Vagina (tissue), 2 donors: ENCODE results near the gene IPO11. TPM values are rescaled to one million over a fixed set of nuclear protein-coding genes. Genes with fewer than 3 reads are reported as not detected.

ENCODE experiments used
- DNase-seq, 2 donors: peaks; one replicate each; pipeline ENCODE4 v3.0.0-alpha.2; 2017; ENCODE audit errors: extremely low spot score in 2 of 2
- H3K27ac ChIP-seq: fragments of 200-600 bp; sonication (generic); one replicate; pipeline ENCODE4 v1.5.1; 2019
- H3K27me3 ChIP-seq: fragments of 200-600 bp; sonication (generic); one replicate; pipeline ENCODE4 v1.5.1; 2019
- H3K36me3 ChIP-seq, 2 donors: fragments of 200-600 bp; sonication (generic); one replicate each; pipeline ENCODE4 v1.5.1; 2017 to 2019
- H3K4me1 ChIP-seq: fragments of 200-600 bp; sonication (generic); one replicate; pipeline ENCODE4 v1.5.1; 2019
- H3K4me3 ChIP-seq, 2 donors: fragments of 200-600 bp; sonication (generic); 1 replicate in 1 of 2; 2 replicates in 1 of 2; pipeline ENCODE4 v1.5.1; 2016 to 2019
- H3K9me3 ChIP-seq: fragments of 200-600 bp; sonication (generic); one replicate; pipeline ENCODE4 v1.5.1; 2019
- POLR2A ChIP-seq, 2 donors: fragments of 450-650 bp; IDR thresholded peaks; one replicate each; pipeline ENCODE4 v1.6.1; 2017; ENCODE audit warnings: antibody characterized with exemption in 2 of 2, mild to moderate bottlenecking in 2 of 2, moderate library complexity in 2 of 2
- POLR2AphosphoS5 ChIP-seq, 2 donors: sonication (generic); formaldehyde crosslinking; IDR thresholded peaks; one replicate each; pipeline ENCODE4 v1.9.0; 2017; ENCODE audit warnings: antibody characterized with exemption in 2 of 2, mild to moderate bottlenecking in 2 of 2, low read depth in 1 of 2; ENCODE audit not compliant: insufficient read depth in 1 of 2
- intact Hi-C: fragments of 100-400 bp; cut with DNase I; formaldehyde crosslinking; loops from one replicate; pipeline ENCODE4 v1.15.1; 2023
- total RNA-seq: library from RNA; depleted of rRNA; stranded (reverse); fragments of >200 nt; gene quantifications from one replicate; pipeline ENCODE4 v1.2.3, GENCODE V29; 2016
- TF ChIP-seq, protein P1 (sequence below), 3 experiments: fragments of 450-650 bp in 2 of 3; fragments of 200-600 bp in 1 of 3; sonication (generic) in 1 of 3; IDR thresholded peaks; one replicate each; pipeline ENCODE4 v1.5.1; 2017 to 2019; ENCODE audit warnings: antibody characterized with exemption in 3 of 3, mild to moderate bottlenecking in 2 of 3, moderate library complexity in 2 of 3

Gene IPO11
- total RNA-seq, 1 donor from 2014 or later = 31.2 TPM

GRCh38 chr5:62569470-62569869, 156.9 kb downstream of the IPO11 start:
- no peak overlapping the region for H3K4me3 ChIP-seq
- no peaks in the 10 kb centered on the region for H3K27me3 ChIP-seq
- H3K27ac ChIP-seq = no peak overlapping the region
- intact Hi-C loops = no loop called here
- no peak for TF ChIP-seq POLR2AphosphoS5 (IDR thresholded peaks at IDR 0.05; ENCODE audit: insufficient read depth in 1 of 2, low read depth in 1 of 2)
- no peak for TF ChIP-seq POLR2A (IDR thresholded peaks at IDR 0.05)
- TF ChIP-seq, protein P1, sequence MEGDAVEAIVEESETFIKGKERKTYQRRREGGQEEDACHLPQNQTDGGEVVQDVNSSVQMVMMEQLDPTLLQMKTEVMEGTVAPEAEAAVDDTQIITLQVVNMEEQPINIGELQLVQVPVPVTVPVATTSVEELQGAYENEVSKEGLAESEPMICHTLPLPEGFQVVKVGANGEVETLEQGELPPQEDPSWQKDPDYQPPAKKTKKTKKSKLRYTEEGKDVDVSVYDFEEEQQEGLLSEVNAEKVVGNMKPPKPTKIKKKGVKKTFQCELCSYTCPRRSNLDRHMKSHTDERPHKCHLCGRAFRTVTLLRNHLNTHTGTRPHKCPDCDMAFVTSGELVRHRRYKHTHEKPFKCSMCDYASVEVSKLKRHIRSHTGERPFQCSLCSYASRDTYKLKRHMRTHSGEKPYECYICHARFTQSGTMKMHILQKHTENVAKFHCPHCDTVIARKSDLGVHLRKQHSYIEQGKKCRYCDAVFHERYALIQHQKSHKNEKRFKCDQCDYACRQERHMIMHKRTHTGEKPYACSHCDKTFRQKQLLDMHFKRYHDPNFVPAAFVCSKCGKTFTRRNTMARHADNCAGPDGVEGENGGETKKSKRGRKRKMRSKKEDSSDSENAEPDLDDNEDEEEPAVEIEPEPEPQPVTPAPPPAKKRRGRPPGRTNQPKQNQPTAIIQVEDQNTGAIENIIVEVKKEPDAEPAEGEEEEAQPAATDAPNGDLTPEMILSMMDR (IDR thresholded peaks at IDR 0.05) = no peak
- DNase-seq = no peak
- H3K4me1 ChIP-seq = no peaks in the 10 kb centered on the region
- peaks cover 0 to 22% of the 10 kb centered on the region in 2 donors for H3K36me3 ChIP-seq
- peaks cover 2% of the 10 kb centered on the region for H3K9me3 ChIP-seq

DNA sequence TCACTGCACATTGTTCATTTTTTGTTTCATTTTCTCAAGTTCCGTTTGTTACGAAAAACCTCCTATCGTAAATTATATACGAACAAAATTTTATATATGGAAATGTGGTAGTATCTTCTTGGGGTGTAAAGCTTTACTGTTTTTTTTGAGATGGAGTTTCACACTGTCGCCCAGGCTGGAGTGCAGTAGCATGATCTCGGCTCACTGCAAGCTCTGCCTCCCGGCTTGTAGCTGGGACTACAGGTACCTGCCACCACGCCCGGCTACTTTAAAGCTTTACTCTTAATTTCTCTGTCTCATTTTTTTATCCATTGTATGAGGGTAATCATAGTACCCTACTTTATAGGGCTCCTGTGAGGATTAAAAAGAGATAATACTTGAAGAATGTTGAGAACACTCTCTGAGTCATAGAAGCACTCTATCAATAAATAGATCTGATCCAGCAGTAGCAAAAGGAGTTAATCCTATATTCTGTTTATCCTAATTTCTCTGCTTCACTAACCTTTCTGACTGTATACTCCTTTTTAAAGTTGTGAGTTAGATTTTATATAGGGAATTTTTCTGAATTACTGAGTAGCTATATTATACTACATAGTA, 160.5 kb downstream of the IPO11 start:
- TF ChIP-seq POLR2AphosphoS5 (IDR thresholded peaks at IDR 0.05; ENCODE audit: insufficient read depth in 1 of 2, low read depth in 1 of 2) (no peak), POLR2A (IDR thresholded peaks at IDR 0.05) (no peak)
- TF ChIP-seq, protein P1 (IDR thresholded peaks at IDR 0.05) = no peak
- H3K27ac ChIP-seq = no peak overlapping the region
- H3K9me3 ChIP-seq = no peaks in the 10 kb centered on the region
- intact Hi-C loops = no loop called here
- no peak for DNase-seq
- no peaks in the 10 kb centered on the region for H3K4me1 ChIP-seq
- peaks cover 0 to under 1% of the 10 kb centered on the region in 2 donors for H3K36me3 ChIP-seq
- no peak overlapping the region for H3K4me3 ChIP-seq
- H3K27me3 ChIP-seq = no peaks in the 10 kb centered on the region

DNA sequence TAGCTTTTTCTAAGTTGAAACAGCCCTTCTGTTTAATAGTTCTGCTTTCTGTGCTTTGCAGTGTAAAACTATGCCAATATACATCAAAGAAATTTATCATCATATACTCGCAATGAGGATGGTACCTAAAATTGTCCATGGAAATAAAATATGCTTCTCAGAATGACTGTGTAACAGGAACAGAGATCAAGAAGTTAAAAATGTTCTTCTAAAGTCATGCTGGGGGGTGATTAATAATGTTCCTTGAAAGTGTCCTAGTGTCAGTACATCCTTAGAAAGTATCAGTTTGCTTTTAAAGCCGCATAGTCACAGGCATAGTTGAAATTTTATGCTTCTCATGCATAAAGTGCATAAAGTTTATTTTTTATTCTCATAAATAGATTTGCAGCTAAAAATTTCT, 162.0 kb downstream of the IPO11 start:
- no peak for TF ChIP-seq POLR2AphosphoS5 (IDR thresholded peaks at IDR 0.05; ENCODE audit: insufficient read depth in 1 of 2, low read depth in 1 of 2)
- no peak for TF ChIP-seq POLR2A (IDR thresholded peaks at IDR 0.05)
- TF ChIP-seq, protein P1 (IDR thresholded peaks at IDR 0.05) = no peak
- no peaks in the 10 kb centered on the region for H3K27me3 ChIP-seq
- intact Hi-C loops = no loop called here
- no peaks in the 10 kb centered on the region for H3K4me1 ChIP-seq
- no peak for DNase-seq
- no peaks in the 10 kb centered on the region for H3K36me3 ChIP-seq
- no peak overlapping the region for H3K27ac ChIP-seq
- H3K9me3 ChIP-seq = no peaks in the 10 kb centered on the region
- H3K4me3 ChIP-seq = no peak overlapping the region

GRCh38 chr5:62575066-62575465, 162.5 kb downstream of the IPO11 start:
- DNase-seq = no peak
- H3K4me3 ChIP-seq = no peak overlapping the region
- no peaks in the 10 kb centered on the region for H3K36me3 ChIP-seq
- H3K9me3 ChIP-seq = no peaks in the 10 kb centered on the region
- TF ChIP-seq, protein P1 (IDR thresholded peaks at IDR 0.05) = no peak
- TF ChIP-seq POLR2A (IDR thresholded peaks at IDR 0.05) (no peak), POLR2AphosphoS5 (IDR thresholded peaks at IDR 0.05; ENCODE audit: insufficient read depth in 1 of 2, low read depth in 1 of 2) (no peak)
- intact Hi-C loops = no loop called here
- no peak overlapping the region for H3K27ac ChIP-seq
- H3K4me1 ChIP-seq = no peaks in the 10 kb centered on the region
- no peaks in the 10 kb centered on the region for H3K27me3 ChIP-seq

DNA sequence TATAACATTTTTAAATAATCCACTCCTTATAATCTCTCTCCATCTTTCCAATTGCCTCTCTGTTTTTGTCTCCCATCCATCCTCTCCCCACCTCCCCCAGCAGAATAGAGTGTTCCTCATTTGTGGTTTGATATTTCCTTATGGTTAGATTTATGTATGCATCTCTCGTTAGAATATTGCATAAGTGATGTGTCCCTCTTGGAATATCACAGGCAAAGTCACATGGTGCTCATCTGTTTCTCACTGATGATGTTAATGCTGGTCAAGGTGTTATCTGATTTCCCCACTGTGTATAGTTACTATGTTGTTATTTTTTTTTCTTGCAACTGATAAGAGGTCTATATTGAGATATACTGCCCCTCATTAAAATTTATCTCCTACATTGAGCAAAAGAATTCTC, 162.9 kb downstream of the IPO11 start:
- Histone ChIP-seq H3K9me3 (no peaks in the 10 kb centered on the region), H3K36me3 (no peaks in the 10 kb centered on the region), H3K4me1 (no peaks in the 10 kb centered on the region), H3K4me3 (no peak overlapping the region), H3K27me3 (no peaks in the 10 kb centered on the region), H3K27ac (no peak overlapping the region)
- DNase-seq = no peak
- intact Hi-C loops = no loop called here
- no peak for TF ChIP-seq POLR2A (IDR thresholded peaks at IDR 0.05)
- TF ChIP-seq, protein P1 (IDR thresholded peaks at IDR 0.05) = no peak
- TF ChIP-seq POLR2AphosphoS5 (IDR thresholded peaks at IDR 0.05; ENCODE audit: insufficient read depth in 1 of 2, low read depth in 1 of 2) = no peak
